Caki2 (cell line): ENCODE measurements around the gene VSTM1. TPM values are rescaled to one million over a fixed set of nuclear protein-coding genes. Genes with fewer than 3 reads are reported as not detected.

Experiments used
- total RNA-seq: library from RNA; depleted of rRNA; stranded (reverse); fragments of >200 nt; shearing (Covaris generic); gene quantifications from 2 replicates; pipeline ENCODE4 v1.2.3, GENCODE V29; 2014; ENCODE audit warnings: low replicate concordance; rRNA removed

Gene VSTM1
- total RNA-seq, 1 experiment from 2014 or later = 6.0 TPM

Other genes starting within 250 kb of the VSTM1 start
- gene NLRP12, start 239.6 kb downstream of the VSTM1 start, total RNA-seq = not detected in 2 replicates
- 17.3 and 19.2 TPM in 2 replicates for gene MYADM, start 196.0 kb downstream of the VSTM1 start, total RNA-seq
- 0.10 TPM in 1 of 2 replicates, not detected in the other for gene PRKCG, start 181.7 kb downstream of the VSTM1 start, total RNA-seq
- not detected in 2 replicates for gene CACNG7, start 154.6 kb downstream of the VSTM1 start, total RNA-seq
- not detected in 2 replicates for gene CACNG8, start 101.0 kb downstream of the VSTM1 start, total RNA-seq
- gene CACNG6, start 72.3 kb downstream of the VSTM1 start, total RNA-seq = not detected in 2 replicates
- gene TARM1, start 17.5 kb upstream of the VSTM1 start, total RNA-seq = not detected in 2 replicates
- gene OSCAR, start 36.9 kb upstream of the VSTM1 start, total RNA-seq = not detected in 2 replicates
- 27.2 and 50.8 TPM in 2 replicates for gene NDUFA3, start 39.0 kb upstream of the VSTM1 start, total RNA-seq
- gene TFPT, start 51.8 kb upstream of the VSTM1 start, total RNA-seq = 19.9 and 30.5 TPM in 2 replicates
- 109 and 128 TPM in 2 replicates for gene PRPF31, start 51.9 kb upstream of the VSTM1 start, total RNA-seq
- 3.3 and 18.4 TPM in 2 replicates for gene CNOT3, start 73.9 kb upstream of the VSTM1 start, total RNA-seq
- gene LENG1, start 95.8 kb upstream of the VSTM1 start, total RNA-seq = 9.3 and 16.9 TPM in 2 replicates
- not detected in 2 replicates for gene TMC4, start 109.3 kb upstream of the VSTM1 start, total RNA-seq
- gene MBOAT7, start 125.7 kb upstream of the VSTM1 start, total RNA-seq = 40.1 and 108 TPM in 2 replicates
- 214 and 219 TPM in 2 replicates for gene TSEN34, start 127.4 kb upstream of the VSTM1 start, total RNA-seq
- 2,272 and 2,379 TPM in 2 replicates for gene RPS9, start 137.0 kb upstream of the VSTM1 start, total RNA-seq
- gene LILRB3, start 159.1 kb upstream of the VSTM1 start, total RNA-seq = not detected in 2 replicates
- not detected in 2 replicates for gene LILRA6, start 178.9 kb upstream of the VSTM1 start, total RNA-seq
- not detected in 2 replicates for gene LILRB5, start 193.4 kb upstream of the VSTM1 start, total RNA-seq
- gene LILRB2, start 217.2 kb upstream of the VSTM1 start, total RNA-seq = not detected in 2 replicates
- not detected in 2 replicates for gene LILRA5, start 249.3 kb upstream of the VSTM1 start, total RNA-seq